ENCODE measurements around the gene FYCO1.

The FYCO1 gene

GRCh38 chr3:45910892-45911291, 84.7 kb downstream of the FYCO1 start:
- Histone ChIP-seq H3K36me3 (no peaks in the 10 kb centered on the region), H3K4me3 (no peak overlapping the region), H3K27ac (no peak overlapping the region), H3K27me3 (no peaks in the 10 kb centered on the region), H3K9ac (no peak overlapping the region), H3K9me3 (replicated peaks in 1 of 11) (peaks cover 0 to 13% (median 2%) of the 10 kb centered on the region in 11 experiments; a peak in 10 of 22 replicates), H4K20me1 (no peaks in the 10 kb centered on the region), H3K4me1 (peaks cover 37 to 54% (median 47%) of the 10 kb centered on the region in 10 experiments), H3K4me2 (peak overlapping the region in 6 of 11 experiments; percentile 18 to 66 (median 46); a peak in 7 of 22 replicates)
- TF ChIP-seq Cebpa-rat (IDR thresholded peaks at IDR 0.05): no peak

GRCh38 chr3:45909542-45909941, 86.1 kb downstream of the FYCO1 start:
- H3K4me2 ChIP-seq: peak overlapping the region; percentile 19 to 73 (median 67)
- H3K4me1 ChIP-seq: peaks cover 23 to 40% (median 34%) of the 10 kb centered on the region in 10 experiments
- H3K9me3 ChIP-seq (replicated peaks in 1 of 11): peaks cover 0 to 27% (median 6%) of the 10 kb centered on the region in 11 experiments; a peak in 10 of 22 replicates
- H3K27ac ChIP-seq: no peak overlapping the region; a peak in 2 of 22 replicates
- no peaks in the 10 kb centered on the region for H3K27me3 ChIP-seq
- H4K20me1 ChIP-seq: no peaks in the 10 kb centered on the region
- no peak overlapping the region for H3K9ac ChIP-seq
- H3K36me3 ChIP-seq: no peaks in the 10 kb centered on the region
- H3K4me3 ChIP-seq: no peak overlapping the region
- no peak for TF ChIP-seq Cebpa-rat (IDR thresholded peaks at IDR 0.05)

GRCh38 chr3:45908761-45909160, 86.9 kb downstream of the FYCO1 start:
- Histone ChIP-seq H3K27ac (no peak overlapping the region), H3K9ac (no peak overlapping the region), H3K4me3 (no peak overlapping the region), H4K20me1 (no peaks in the 10 kb centered on the region), H3K4me2 (peak overlapping the region in 10 of 11 experiments; percentile 19 to 73 (median 65); a peak in 15 of 22 replicates), H3K36me3 (no peaks in the 10 kb centered on the region), H3K27me3 (no peaks in the 10 kb centered on the region), H3K4me1 (peaks cover 22 to 34% (median 31%) of the 10 kb centered on the region in 10 experiments), H3K9me3 (replicated peaks in 1 of 11) (peaks cover 0 to 31% (median 6%) of the 10 kb centered on the region in 11 experiments; a peak in 10 of 22 replicates)
- TF ChIP-seq Cebpa-rat (IDR thresholded peaks at IDR 0.05): no peak

GRCh38 chr3:45907769-45908705, 87.6 kb downstream of the FYCO1 start:
- Histone ChIP-seq H3K9me3 (replicated peaks in 1 of 11) (peaks cover 0 to 31% (median 6%) of the 10 kb centered on the region in 11 experiments; a peak in 10 of 22 replicates), H3K36me3 (no peaks in the 10 kb centered on the region), H3K27ac (no peak overlapping the region), H3K9ac (no peak overlapping the region), H3K27me3 (no peaks in the 10 kb centered on the region), H3K4me1 (peaks cover 22 to 34% (median 31%) of the 10 kb centered on the region in 10 experiments), H3K4me2 (peak overlapping the region in 6 of 11 experiments; percentile 19 to 73 (median 68); a peak in 3 of 22 replicates), H4K20me1 (no peaks in the 10 kb centered on the region), H3K4me3 (no peak overlapping the region)
- no peak for TF ChIP-seq Cebpa-rat (IDR thresholded peaks at IDR 0.05)

- Histone ChIP-seq H3K9me3 (replicated peaks in 1 of 11) (peaks cover 0 to 31% (median 6%) of the 10 kb centered on the region in 11 experiments; a peak in 10 of 22 replicates), H3K27ac (no peak overlapping the region), H3K4me2 (no peak overlapping the region), H4K20me1 (no peaks in the 10 kb centered on the region), H3K9ac (no peak overlapping the region), H3K27me3 (no peaks in the 10 kb centered on the region), H3K4me1 (peaks cover 20 to 32% (median 29%) of the 10 kb centered on the region in 10 experiments), H3K36me3 (no peaks in the 10 kb centered on the region), H3K4me3 (no peak overlapping the region)
- no peak for TF ChIP-seq Cebpa-rat (IDR thresholded peaks at IDR 0.05)
Observed at GRCh38 chr3:45906681-45907407, 88.8 kb downstream of the FYCO1 start.

GRCh38 chr3:45905755-45906154, 89.9 kb downstream of the FYCO1 start:
- no peak overlapping the region for H3K27ac ChIP-seq
- H3K27me3 ChIP-seq: no peaks in the 10 kb centered on the region
- H3K9me3 ChIP-seq (replicated peaks in 1 of 11): peaks cover 0 to 31% (median 6%) of the 10 kb centered on the region in 11 experiments; a peak in 10 of 22 replicates
- H3K4me3 ChIP-seq: no peak overlapping the region
- H3K9ac ChIP-seq: no peak overlapping the region
- peaks cover 12 to 25% (median 22%) of the 10 kb centered on the region in 10 experiments for H3K4me1 ChIP-seq
- no peaks in the 10 kb centered on the region for H4K20me1 ChIP-seq
- TF ChIP-seq Cebpa-rat (IDR thresholded peaks at IDR 0.05): no peak
- H3K4me2 ChIP-seq: no peak overlapping the region
- no peaks in the 10 kb centered on the region for H3K36me3 ChIP-seq

- Histone ChIP-seq H3K9me3 (replicated peaks in 1 of 11) (peaks cover 0 to 31% (median 6%) of the 10 kb centered on the region in 11 experiments; a peak in 10 of 22 replicates), H3K27ac (no peak overlapping the region), H3K9ac (no peak overlapping the region), H4K20me1 (no peaks in the 10 kb centered on the region), H3K4me2 (no peak overlapping the region), H3K4me1 (peaks cover 12 to 20% (median 16%) of the 10 kb centered on the region in 10 experiments), H3K36me3 (no peaks in the 10 kb centered on the region), H3K4me3 (no peak overlapping the region), H3K27me3 (no peaks in the 10 kb centered on the region)
- no peak for TF ChIP-seq Cebpa-rat (IDR thresholded peaks at IDR 0.05)
Observed at GRCh38 chr3:45904931-45905330, 90.7 kb downstream of the FYCO1 start.

- H3K27ac ChIP-seq: no peak overlapping the region
- H3K4me2 ChIP-seq: no peak overlapping the region
- no peaks in the 10 kb centered on the region for H3K36me3 ChIP-seq
- TF ChIP-seq Cebpa-rat (IDR thresholded peaks at IDR 0.05): no peak
- H3K27me3 ChIP-seq: no peaks in the 10 kb centered on the region
- peaks cover 0 to 16% (median 2%) of the 10 kb centered on the region in 10 experiments; a peak in 6 of 20 replicates for H3K4me1 ChIP-seq
- no peaks in the 10 kb centered on the region for H4K20me1 ChIP-seq
- H3K9ac ChIP-seq: no peak overlapping the region
- no peaks in the 10 kb centered on the region; a peak in 1 of 22 replicates for H3K9me3 ChIP-seq (replicated peaks in 1 of 11)
- H3K4me3 ChIP-seq: no peak overlapping the region
Observed at GRCh38 chr3:45896956-45897355, 98.7 kb downstream of the FYCO1 start.
